ENCODE results near the gene FAM72A.
A peak's percentile ranks its signal among the peaks of the same experiment; 100 is the strongest.
"Not testable (repeated sequence)": the region's sequence is repeated elsewhere in the genome, so short reads cannot be mapped to it uniquely, and the experiment has no call there.

FAM72A gene

DNA sequence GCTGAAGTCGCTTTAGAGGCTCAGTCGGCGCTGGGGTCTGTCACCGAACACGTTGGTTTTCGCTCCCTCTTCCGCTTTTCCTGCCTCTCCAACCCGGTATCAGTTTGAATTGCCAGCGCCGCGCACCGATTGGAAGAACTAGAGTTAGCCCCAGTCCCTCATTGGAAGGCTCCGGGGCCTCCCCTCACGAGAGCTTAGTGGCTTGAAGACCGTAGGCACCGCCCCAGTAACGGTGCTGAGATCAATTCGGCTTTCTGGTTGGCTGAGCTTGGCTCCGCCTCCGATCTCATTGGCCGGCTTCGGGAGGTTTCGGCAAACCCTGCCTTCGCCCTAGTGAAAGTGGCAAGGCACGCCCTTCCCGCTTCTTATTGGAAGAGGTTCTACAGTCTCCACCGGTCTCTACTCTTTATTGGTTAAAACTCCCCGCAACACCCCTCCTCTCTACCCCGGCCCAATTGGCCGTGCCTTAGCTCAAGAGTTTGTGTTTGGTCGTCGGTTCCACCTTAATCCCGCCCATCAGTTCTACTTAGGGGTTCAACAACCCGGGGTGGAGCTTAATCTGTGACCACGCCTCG, at the start of gene FAM72A:
Gene FAM72A (minus strand): TSS at position 51 of the 575 bp plus-strand sequence. CDS start 814 bp downstream, outside the sequence.
- peak; percentile 94 to 95 for DNase-seq

DNA sequence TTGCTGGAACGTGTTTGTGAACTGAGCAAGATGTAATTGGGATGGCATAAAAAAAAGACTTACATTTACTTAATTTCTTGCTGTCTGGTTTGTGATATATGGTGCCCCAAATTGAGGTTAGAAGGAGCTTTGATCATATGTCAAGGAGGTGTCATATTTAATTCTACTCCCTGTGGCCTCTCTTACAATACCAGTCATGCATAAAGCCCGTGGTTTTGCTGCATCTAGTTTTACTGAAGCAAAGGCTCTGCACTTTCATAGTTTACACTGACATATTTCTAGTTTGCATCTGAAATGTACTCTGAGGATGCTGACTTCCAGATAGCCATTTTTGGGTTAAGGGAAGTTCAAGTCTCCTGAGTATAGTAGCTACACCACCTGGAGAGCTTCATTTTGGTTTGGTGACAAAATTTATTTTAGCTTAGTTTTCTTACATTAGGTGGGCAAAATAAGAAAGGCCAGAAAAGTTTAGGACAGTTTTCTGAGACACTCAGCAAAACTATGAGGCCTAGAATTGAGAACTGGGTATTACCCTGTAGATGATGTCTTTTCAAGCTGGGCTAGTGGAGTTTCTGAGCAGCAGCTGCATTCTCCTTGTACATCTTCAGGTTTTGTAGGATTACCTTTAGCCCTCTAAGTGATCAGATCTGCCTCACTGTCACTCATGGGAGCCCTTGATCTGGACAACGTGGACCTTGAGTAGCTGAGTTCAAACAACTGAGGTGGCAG, 48.5 kb upstream of the FAM72A start:
- DNase-seq: not testable (repeated sequence)

DNA sequence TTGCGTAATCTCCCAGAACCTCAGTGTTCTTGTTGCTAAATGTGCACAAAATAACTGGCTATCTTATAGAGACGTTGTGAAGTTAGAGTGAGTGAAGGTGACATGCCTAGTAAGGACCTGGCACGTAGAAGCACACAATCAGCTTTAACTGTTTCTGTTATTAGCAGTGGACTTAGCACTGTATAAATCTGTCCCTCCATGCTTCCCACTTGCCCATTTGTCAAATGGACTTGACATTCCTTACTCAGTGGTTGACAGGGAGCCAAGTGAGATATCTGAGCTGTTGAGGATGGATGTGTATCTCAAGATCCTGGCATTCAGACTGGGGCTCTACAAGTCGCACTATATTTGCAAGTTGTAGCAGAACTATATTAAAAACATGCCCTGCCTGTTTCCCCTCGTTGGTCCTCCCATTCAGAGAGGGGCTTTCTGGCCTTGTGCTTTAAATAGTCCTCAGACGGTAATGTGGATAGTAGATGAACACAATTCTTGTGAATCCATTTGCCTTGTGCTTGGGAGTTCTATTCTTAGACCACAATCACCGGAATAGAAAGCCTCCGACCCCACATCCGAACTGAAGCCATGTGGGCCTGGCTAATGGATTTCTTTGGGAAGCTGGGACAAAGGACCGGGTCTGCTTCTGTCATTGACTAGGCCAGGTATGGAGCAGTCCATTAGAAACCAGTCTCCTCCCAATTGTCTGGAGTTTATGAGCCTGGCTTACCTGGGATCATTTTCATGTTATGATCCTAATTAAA, 43.7 kb upstream of the FAM72A start:
- not testable (repeated sequence) for DNase-seq

- DNase-seq: not testable (repeated sequence)
Measured at GRCh38 chr1:206245479-206245878, 42.8 kb upstream of the FAM72A start.

GRCh38 chr1:206243335-206243734, 40.7 kb upstream of the FAM72A start:
- not testable (repeated sequence) for DNase-seq

GRCh38 chr1:206240288-206240687, 37.6 kb upstream of the FAM72A start:
- not testable (repeated sequence) for DNase-seq

DNA sequence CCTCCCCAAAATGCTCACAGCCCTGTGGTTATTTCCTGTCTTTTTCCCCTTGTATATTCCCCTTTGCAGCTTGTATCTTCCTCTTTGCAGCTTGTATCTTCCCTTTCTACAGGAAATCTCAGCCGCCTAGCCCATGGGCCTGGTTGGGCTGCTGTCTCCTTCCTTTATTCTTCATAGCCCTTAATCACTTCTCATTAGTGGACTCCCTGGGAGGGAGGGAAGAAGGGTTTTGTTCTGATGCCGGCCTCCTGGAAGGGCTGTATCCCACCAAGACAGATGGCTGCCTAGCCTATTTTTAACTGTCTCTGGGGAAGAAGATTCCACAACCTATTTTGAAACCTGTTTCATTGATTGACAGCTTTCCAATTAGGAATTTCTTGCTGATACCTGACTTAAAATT, 32.6 kb upstream of the FAM72A start:
- DNase-seq: not testable (repeated sequence)

- not testable (repeated sequence) for DNase-seq
Measured at GRCh38 chr1:206234189-206234916, 31.7 kb upstream of the FAM72A start.

- not testable (repeated sequence) for DNase-seq
Measured at GRCh38 chr1:206232970-206233645, 30.5 kb upstream of the FAM72A start.

- DNase-seq: not testable (repeated sequence)
Measured at GRCh38 chr1:206231989-206232388, 29.4 kb upstream of the FAM72A start.

DNA sequence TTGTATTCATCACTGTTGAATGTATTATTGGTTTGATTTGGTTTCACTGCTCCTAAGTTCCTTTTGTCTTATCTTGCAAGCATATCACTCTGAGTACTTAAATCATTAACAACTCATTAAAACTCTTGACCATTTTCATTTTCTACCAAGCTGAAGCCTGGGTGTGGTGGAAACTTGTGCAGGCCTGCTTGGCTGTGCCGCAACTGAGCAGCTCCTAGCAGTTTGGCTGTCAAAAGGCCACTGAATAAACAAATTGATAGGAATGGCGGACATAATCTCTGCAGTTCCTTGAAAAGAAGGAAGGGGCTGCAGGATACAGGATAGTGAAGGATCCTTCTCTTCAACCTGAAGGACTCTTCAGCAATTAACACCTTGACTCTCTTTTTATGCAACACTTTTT, 26.6 kb upstream of the FAM72A start:
- DNase-seq: not testable (repeated sequence)

DNA sequence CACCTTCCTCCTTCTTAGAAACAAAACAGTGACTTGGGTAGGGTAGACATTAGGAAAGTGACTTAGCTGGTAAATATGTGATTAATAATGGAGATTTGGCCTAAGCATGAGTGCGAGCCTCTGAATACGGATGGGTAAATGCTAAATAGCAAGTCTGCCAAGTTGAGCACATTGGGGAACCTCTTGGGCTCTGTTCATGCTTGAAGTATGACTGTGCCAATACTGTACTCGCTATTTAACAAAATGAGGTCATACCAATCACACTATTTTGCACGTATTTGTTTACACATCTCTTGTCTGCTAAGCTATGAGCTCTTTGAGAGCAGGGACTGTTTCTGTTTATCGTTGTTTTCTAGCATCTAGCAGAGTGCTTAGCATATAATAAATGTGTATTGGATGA, 24.2 kb upstream of the FAM72A start:
- DNase-seq: not testable (repeated sequence)

DNA sequence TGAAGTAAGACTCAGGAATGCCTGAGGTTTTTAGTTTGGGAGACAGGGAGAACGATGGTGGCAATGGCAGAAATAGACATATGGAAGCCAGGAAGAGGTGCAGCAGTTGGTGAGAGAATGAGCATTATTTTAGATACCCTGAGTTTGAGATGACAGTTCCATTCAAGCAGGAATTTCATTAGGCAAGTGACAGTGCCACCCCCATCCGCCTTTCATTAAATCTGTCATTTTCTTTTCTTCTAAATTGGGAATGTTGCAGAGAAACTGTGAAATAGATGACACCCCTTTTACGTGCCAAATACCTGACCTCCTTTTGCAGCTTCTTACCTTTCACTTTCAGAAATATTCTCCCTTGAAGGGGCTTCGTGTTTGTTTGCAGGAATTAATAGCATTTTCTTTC, 22.7 kb upstream of the FAM72A start:
- not testable (repeated sequence) for DNase-seq

DNA sequence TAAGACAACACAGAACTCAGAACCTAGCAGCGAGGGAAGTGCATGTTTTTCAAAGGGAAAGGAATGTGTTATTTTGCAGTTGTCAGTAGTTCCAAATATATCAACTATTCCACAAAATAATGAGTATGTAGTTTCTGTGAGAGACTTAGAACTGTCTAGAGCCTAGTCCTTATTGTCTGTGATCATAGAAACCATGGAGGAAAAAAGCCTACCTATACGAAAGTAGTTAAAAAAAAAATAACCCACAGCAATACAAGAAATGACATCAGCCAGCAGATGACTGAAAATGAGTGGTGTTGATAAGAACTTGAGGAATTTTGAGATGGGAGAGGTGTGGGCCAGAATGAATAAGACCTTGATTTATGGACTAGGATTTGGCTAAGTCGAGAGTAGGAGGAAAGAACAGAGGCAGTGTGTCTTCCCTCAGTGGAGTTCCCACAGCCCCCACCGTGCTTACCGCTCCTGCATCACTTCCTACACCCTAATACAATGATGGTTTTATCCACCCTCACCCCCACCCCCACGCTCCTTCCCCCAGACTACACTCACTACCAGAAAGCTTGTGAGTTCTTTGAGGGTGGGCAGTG, 21.6 kb upstream of the FAM72A start:
- DNase-seq: not testable (repeated sequence)

DNA sequence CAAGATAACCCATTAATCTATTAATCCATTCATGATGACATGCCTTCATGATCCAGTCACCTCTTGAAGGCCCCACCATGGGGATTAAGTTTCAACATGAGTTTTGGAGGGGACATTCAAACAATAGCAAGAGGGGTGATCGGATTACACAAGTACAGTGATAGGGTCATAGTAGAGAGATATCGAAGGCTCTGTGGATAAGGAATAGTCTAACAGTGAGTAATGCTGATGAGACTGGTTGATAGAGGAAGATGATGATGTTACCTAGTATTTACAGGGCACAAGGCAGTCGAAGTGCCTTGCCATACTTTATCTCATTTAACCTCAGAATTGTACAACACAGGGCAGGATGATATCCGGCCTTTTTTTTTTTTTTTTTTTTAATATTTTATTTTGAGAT, 18.9 kb upstream of the FAM72A start:
- not testable (repeated sequence) for DNase-seq

- not testable (repeated sequence) for DNase-seq
Measured at GRCh38 chr1:206220332-206221000, 17.8 kb upstream of the FAM72A start.

DNA sequence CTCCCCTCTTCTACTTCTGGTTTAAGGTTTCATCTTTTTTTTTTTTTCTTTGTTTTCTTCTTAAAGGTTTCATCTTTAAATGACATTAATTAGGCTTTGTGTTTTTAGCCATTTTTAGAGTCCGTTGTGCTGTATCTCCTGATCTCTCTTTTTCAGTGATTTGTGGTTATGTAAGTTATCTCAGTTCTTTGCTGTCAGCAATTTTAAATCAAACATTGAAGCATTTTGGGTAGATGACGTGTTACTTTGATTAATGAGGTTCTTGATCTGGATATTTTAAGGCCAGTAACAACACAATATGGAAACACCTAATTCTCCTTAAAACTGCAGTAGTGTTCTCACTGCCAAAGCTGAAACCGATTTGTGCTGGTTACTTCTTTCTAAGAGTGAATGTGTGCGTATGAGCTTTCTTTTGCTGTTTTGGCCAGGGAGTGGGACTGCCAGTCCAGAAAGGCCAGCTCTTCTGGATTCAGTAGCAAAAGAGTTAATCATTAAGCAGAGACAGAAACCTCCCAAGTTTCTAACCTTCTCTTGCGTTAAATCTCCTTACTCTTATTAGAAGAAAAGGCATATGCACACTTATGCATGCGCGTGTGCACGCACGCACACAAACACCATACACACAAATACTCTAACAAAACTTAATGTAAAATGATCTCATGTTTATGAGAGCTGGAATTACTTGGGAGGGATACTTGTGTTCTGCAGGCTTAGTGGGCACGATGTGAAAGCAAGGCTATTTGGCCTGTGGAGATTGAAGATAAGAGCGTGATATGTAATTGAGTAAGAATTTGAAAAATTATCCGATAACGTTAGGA, 17.1 kb upstream of the FAM72A start:
- DNase-seq: not testable (repeated sequence)

DNA sequence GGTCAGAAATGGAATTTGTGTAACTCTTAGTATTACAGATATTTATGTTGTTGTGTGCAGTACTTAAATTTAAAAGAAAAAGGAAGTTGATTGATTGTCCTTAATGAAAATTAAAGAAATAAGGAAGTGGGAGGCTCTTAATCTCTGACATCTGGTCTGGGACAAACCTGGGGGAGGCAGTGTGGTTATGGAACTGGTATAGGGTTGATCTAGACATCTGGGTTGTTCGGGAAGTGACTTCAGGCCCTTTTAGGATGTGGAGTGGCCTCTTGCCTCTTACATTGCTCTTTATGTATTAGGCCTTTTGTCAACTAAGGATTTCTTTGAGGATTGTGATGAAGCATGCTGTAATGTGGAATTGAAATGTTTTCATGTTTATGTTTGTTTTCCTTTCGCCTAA, 16.1 kb upstream of the FAM72A start:
- not testable (repeated sequence) for DNase-seq

GRCh38 chr1:206218285-206218684, 15.6 kb upstream of the FAM72A start:
- DNase-seq: not testable (repeated sequence)

Measured in activated CD4-positive, alpha-beta T cell treated with anti-CD3 and anti-CD28 coated beads for 4 hours (primary cell).